ENCODE results near the gene RNF34.

The RNF34 gene

GRCh38 chr12:121390856-121391255 is 9.1 kb upstream of the RNF34 start:
- TF ChIP-seq ZNF8 (CRISPR knock-in tag; IDR thresholded peaks at IDR 0.05): no peak
- no peak for TF ChIP-seq CREB5 (CRISPR knock-in tag; IDR thresholded peaks at IDR 0.05; ENCODE audit: low read depth)
- TF ChIP-seq ZNF565 (CRISPR knock-in tag; conservative IDR thresholded peaks at IDR 0.05; ENCODE audit: low read depth): no peak
- no peak for TF ChIP-seq POU6F1 (CRISPR knock-in tag; IDR thresholded peaks at IDR 0.05; ENCODE audit: borderline replicate concordance, low read depth)
- TF ChIP-seq ISL1 (CRISPR knock-in tag; IDR thresholded peaks at IDR 0.05): no peak
- TF ChIP-seq, protein P1, sequence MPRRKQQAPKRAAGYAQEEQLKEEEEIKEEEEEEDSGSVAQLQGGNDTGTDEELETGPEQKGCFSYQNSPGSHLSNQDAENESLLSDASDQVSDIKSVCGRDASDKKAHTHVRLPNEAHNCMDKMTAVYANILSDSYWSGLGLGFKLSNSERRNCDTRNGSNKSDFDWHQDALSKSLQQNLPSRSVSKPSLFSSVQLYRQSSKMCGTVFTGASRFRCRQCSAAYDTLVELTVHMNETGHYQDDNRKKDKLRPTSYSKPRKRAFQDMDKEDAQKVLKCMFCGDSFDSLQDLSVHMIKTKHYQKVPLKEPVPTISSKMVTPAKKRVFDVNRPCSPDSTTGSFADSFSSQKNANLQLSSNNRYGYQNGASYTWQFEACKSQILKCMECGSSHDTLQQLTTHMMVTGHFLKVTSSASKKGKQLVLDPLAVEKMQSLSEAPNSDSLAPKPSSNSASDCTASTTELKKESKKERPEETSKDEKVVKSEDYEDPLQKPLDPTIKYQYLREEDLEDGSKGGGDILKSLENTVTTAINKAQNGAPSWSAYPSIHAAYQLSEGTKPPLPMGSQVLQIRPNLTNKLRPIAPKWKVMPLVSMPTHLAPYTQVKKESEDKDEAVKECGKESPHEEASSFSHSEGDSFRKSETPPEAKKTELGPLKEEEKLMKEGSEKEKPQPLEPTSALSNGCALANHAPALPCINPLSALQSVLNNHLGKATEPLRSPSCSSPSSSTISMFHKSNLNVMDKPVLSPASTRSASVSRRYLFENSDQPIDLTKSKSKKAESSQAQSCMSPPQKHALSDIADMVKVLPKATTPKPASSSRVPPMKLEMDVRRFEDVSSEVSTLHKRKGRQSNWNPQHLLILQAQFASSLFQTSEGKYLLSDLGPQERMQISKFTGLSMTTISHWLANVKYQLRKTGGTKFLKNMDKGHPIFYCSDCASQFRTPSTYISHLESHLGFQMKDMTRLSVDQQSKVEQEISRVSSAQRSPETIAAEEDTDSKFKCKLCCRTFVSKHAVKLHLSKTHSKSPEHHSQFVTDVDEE (CRISPR knock-in tag; IDR thresholded peaks at IDR 0.05): no peak
- TF ChIP-seq CSRNP3 (CRISPR knock-in tag; IDR thresholded peaks at IDR 0.05): no peak
- TF ChIP-seq GLIS3 (CRISPR knock-in tag; IDR thresholded peaks at IDR 0.05): no peak
- no peak for TF ChIP-seq SNAI2 (CRISPR knock-in tag; IDR thresholded peaks at IDR 0.05)
- TF ChIP-seq ARNTL (CRISPR knock-in tag; IDR thresholded peaks at IDR 0.05; ENCODE audit: borderline replicate concordance, low read depth): no peak
- TF ChIP-seq TCF4 (CRISPR knock-in tag; IDR thresholded peaks at IDR 0.05; ENCODE audit: borderline replicate concordance): no peak
- no peak for TF ChIP-seq ZNF70 (CRISPR knock-in tag; IDR thresholded peaks at IDR 0.05)
- ATAC-seq: no peak

DNA sequence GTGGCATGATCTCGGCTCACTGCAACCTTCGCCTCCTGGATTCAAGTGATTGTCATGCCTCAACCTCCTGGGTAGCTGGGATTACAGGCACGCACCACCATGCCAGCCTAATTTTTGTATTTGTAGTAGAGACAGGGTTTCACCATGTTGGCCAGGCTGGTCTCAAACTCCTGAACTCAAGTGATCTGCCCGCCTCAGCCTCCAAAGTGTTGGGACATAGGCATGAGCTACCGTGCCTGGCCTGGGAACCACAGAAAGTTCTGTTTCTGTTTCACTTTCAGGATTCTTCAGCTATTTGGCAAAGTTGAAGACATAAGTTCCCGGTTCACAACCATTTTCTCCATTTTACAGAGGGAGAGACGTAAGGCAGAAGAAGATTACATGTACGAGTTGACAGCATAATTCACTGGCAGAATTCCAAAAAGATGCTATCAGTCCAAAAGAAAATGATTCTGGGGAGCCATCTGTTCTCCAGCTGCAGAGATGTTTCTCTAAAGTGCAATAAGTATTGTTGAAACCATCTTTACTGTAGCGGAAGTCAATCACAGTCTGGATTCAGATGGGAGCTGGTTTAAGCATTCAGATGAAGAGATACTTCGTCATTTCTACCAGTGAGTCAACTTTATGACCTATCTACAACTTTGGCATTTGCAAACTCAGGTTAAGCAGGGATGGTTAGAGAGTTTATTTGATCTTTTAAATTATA is 8.1 kb upstream of the RNF34 start:
- ATAC-seq: peak; percentile 87
- TF ChIP-seq ARNTL (CRISPR knock-in tag; IDR thresholded peaks at IDR 0.05; ENCODE audit: borderline replicate concordance, low read depth): no peak
- 0 out of 2 replicates have a peak, but pooled peaks have one; percentile 24 for TF ChIP-seq GLIS3 (CRISPR knock-in tag; IDR thresholded peaks at IDR 0.05)
- TF ChIP-seq ZNF565 (CRISPR knock-in tag; conservative IDR thresholded peaks at IDR 0.05; ENCODE audit: low read depth): no peak
- no peak for TF ChIP-seq ZNF8 (CRISPR knock-in tag; IDR thresholded peaks at IDR 0.05)
- TF ChIP-seq CREB5 (CRISPR knock-in tag; IDR thresholded peaks at IDR 0.05; ENCODE audit: low read depth): 0 out of 2 replicates have a peak, but pooled peaks have one; percentile 9
- peak; percentile 92 for TF ChIP-seq ISL1 (CRISPR knock-in tag; IDR thresholded peaks at IDR 0.05)
- TF ChIP-seq PATZ1 (CRISPR knock-in tag; IDR thresholded peaks at IDR 0.05; ENCODE audit: borderline replicate concordance): no peak
- no peak for TF ChIP-seq ZC3H10 (CRISPR knock-in tag; IDR thresholded peaks at IDR 0.05)
- peak; percentile 78; the same call in 1 of the 2 replicates for TF ChIP-seq SNAI2 (CRISPR knock-in tag; IDR thresholded peaks at IDR 0.05)
- TF ChIP-seq ESRRG (CRISPR knock-in tag; IDR thresholded peaks at IDR 0.05): no peak
- TF ChIP-seq RARB (CRISPR knock-in tag; IDR thresholded peaks at IDR 0.05): no peak
- peak; percentile 99 for TF ChIP-seq TCF4 (CRISPR knock-in tag; IDR thresholded peaks at IDR 0.05; ENCODE audit: borderline replicate concordance)
- TF ChIP-seq, protein P1 (CRISPR knock-in tag; IDR thresholded peaks at IDR 0.05): peak; percentile 79; the same call in 1 of the 2 replicates
- no peak for TF ChIP-seq ZFP30 (CRISPR knock-in tag; IDR thresholded peaks at IDR 0.05)
- no peak for TF ChIP-seq PPARA (CRISPR knock-in tag; IDR thresholded peaks at IDR 0.05; ENCODE audit: borderline replicate concordance)
- TF ChIP-seq ZFP3 (CRISPR knock-in tag; IDR thresholded peaks at IDR 0.05): peak; percentile 57; the same call in 1 of the 2 replicates
- TF ChIP-seq OSR1 (CRISPR knock-in tag; IDR thresholded peaks at IDR 0.05): no peak
- TF ChIP-seq ZNF70 (CRISPR knock-in tag; IDR thresholded peaks at IDR 0.05): 0 out of 2 replicates have a peak, but pooled peaks have one; percentile 23
- TF ChIP-seq POU6F1 (CRISPR knock-in tag; IDR thresholded peaks at IDR 0.05; ENCODE audit: borderline replicate concordance, low read depth): no peak
- TF ChIP-seq TOX (CRISPR knock-in tag; IDR thresholded peaks at IDR 0.05; ENCODE audit: borderline replicate concordance): no peak

Data from SK-N-SH treated with all-trans-retinoic acid at 6 μM for 48 hours (cell line).